CD4-positive, alpha-beta memory T cell (primary cell): Measurements from ENCODE around the gene TMTC4. TPM values are rescaled to one million over a fixed set of nuclear protein-coding genes. Genes with fewer than 3 reads are reported as not detected.
"Not testable (repeated sequence)": the region's sequence is repeated elsewhere in the genome, so short reads cannot be mapped to it uniquely, and the experiment has no call there.

ENCODE experiments used
- CTCF ChIA-PET: fragments of 350-600 bp; sonication (Branson Sonifier 250); formaldehyde crosslinking; loops from one replicate; lab custom pipeline; 2021; ENCODE audit warnings: inconsistent platforms; ENCODE audit not compliant: partially characterized antibody; lab: Charles Lee
- POLR2A ChIA-PET: fragments of 350-600 bp; sonication (Branson Sonifier 250); formaldehyde crosslinking; loops from one replicate; lab custom pipeline; 2021; ENCODE audit not compliant: partially characterized antibody; lab: Charles Lee
- DNase-seq, 5 donors: peaks; one replicate each; pipeline versions ENCODE4 v3.0.0 to v3.0.0-alpha.2; 2020 to 2022; ENCODE audit warnings: mixed read lengths in 1 of 5
- H3K27ac ChIP-seq: one replicate; pipeline ENCODE4 v1.7.0; 2013; ENCODE audit warnings: low read depth, low read length
- H3K27me3 ChIP-seq: 2 replicates; pipeline ENCODE4 v1.7.0; 2013; ENCODE audit warnings: mild to moderate bottlenecking, low read length, moderate library complexity; ENCODE audit not compliant: insufficient read depth
- H3K36me3 ChIP-seq: 2 replicates; pipeline ENCODE4 v1.7.0; 2013; ENCODE audit warnings: mild to moderate bottlenecking, low read length, moderate library complexity; ENCODE audit not compliant: insufficient read depth
- H3K4me1 ChIP-seq: 2 replicates; pipeline ENCODE4 v1.7.0; 2013; ENCODE audit warnings: mild to moderate bottlenecking, low read length, moderate library complexity; ENCODE audit not compliant: insufficient read depth
- H3K4me3 ChIP-seq, 2 donors: one replicate each; pipeline ENCODE4 v1.7.0; 2013; ENCODE audit warnings: low read length in 2 of 2, mild to moderate bottlenecking in 1 of 2
- H3K9me3 ChIP-seq, 2 donors: one replicate each; pipeline ENCODE4 v1.7.0; 2013; ENCODE audit warnings: low read length in 2 of 2, control low read depth in 1 of 2; ENCODE audit not compliant: control insufficient read depth in 1 of 2
- H3K27ac Mint-ChIP-seq, 7 donors: one replicate each; pipeline ENCODE4 v1.8.0; 2020 to 2021; ENCODE audit warnings: mixed read lengths in 7 of 7, mild to moderate bottlenecking in 6 of 7, inconsistent platforms in 3 of 7, moderate library complexity in 3 of 7
- H3K27me3 Mint-ChIP-seq, 2 donors: one replicate each; pipeline ENCODE4 v1.8.0; 2020 to 2021; ENCODE audit warnings: mixed read lengths in 2 of 2
- H3K36me3 Mint-ChIP-seq, 2 donors: one replicate each; pipeline ENCODE4 v1.8.0; 2020 to 2021; ENCODE audit warnings: mixed read lengths in 2 of 2, inconsistent platforms in 1 of 2, mild to moderate bottlenecking in 1 of 2
- H3K4me1 Mint-ChIP-seq, 4 donors: one replicate each; pipeline ENCODE4 v1.8.0; 2020 to 2021; ENCODE audit warnings: mixed read lengths in 4 of 4, mild to moderate bottlenecking in 1 of 4
- H3K4me3 Mint-ChIP-seq, 8 donors: one replicate each; pipeline ENCODE4 v1.8.0; 2020 to 2021; ENCODE audit warnings: mixed read lengths in 8 of 8, mild to moderate bottlenecking in 7 of 8, moderate library complexity in 6 of 8, inconsistent platforms in 3 of 8
- H3K9me3 Mint-ChIP-seq, 8 donors: one replicate each; pipeline ENCODE4 v1.8.0; 2020 to 2021; ENCODE audit warnings: mixed read lengths in 8 of 8, mild to moderate bottlenecking in 5 of 8, inconsistent platforms in 3 of 8, moderate library complexity in 1 of 8
- intact Hi-C: fragments of 100-400 bp; cut with micrococcal nuclease; formaldehyde crosslinking; loops from one replicate; pipeline ENCODE4 v1.15.1; 2023
- polyA plus RNA-seq, 2 donors: library from polyadenylated mRNA; unstranded; fragments of 300-500 nt; fragmentation: Illumina TruSeq; gene quantifications; one replicate each; pipeline ENCODE4 v1.2.3, GENCODE V29; 2021
- total RNA-seq, 2 experiments: library from RNA; stranded (reverse); gene quantifications; one replicate each; pipeline ENCODE4 v1.2.3, GENCODE V29; 2021

The TMTC4 gene
- total and polyA plus RNA-seq, 4 experiments from 2014 or later: 2.8 to 27.7 (median 15.1) TPM

- H3K4me1 Mint-ChIP-seq: peaks cover 0 to 2% (median 0%) of the 10 kb centered on the region in 4 donors
- CTCF ChIA-PET: interaction anchor here (1.6 kb wide), 1 partner anchor 61 kb away, joined by 6 read pairs; no protein-coding TSS in a partner anchor
- no peaks in the 10 kb centered on the region for H3K9me3 ChIP-seq
Measured at GRCh38 chr13:100633461-100633860, 41.1 kb downstream of the TMTC4 start.

DNA sequence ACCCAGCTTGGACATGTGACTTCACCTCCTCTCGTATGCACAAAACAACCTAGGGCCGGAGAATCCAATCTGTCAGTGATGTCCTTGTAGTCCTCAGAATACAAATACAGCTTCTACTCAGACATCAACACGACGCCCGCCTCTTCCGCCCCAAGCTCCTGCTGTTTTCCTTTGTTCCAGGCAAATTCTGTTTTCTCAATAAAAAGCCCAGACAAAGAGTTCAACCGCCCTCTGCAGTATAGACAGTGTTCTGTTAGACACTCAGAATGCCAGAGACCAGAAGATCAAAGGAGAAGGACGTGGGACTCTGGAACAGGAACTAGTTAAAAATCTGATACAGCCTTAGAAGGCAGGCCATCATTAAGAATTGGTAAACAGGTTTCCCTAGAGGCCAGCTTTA lies 44.0 kb downstream of the TMTC4 start:
- CTCF ChIA-PET: interaction anchor here (1.0 to 1.6 kb wide), 3 partner anchors 40 to 58 kb away, joined by 3 to 11 read pairs (median 3); no protein-coding TSS in a partner anchor
- H3K4me1 Mint-ChIP-seq: peaks cover 0 to 2% (median 0%) of the 10 kb centered on the region in 4 donors
- no peaks in the 10 kb centered on the region for H3K27me3 Mint-ChIP-seq
- H3K4me3 ChIP-seq: no peak overlapping the region
- H3K4me3 Mint-ChIP-seq: no peak overlapping the region
- intact Hi-C loops: no loop called here
- no peak overlapping the region for H3K27ac Mint-ChIP-seq
- peaks cover 75 to 76% of the 10 kb centered on the region in 2 donors for H3K36me3 Mint-ChIP-seq
- no peaks in the 10 kb centered on the region for H3K27me3 ChIP-seq
- H3K9me3 Mint-ChIP-seq: no peaks in the 10 kb centered on the region
- POLR2A ChIA-PET: no interaction called here
- no peaks in the 10 kb centered on the region for H3K9me3 ChIP-seq
- H3K4me1 ChIP-seq: no peaks in the 10 kb centered on the region
- no peak for DNase-seq
- no peak overlapping the region for H3K27ac ChIP-seq
- peaks cover 12% of the 10 kb centered on the region for H3K36me3 ChIP-seq

More at GRCh38 chr13:100633461-100633860, 41.1 kb downstream of the TMTC4 start:
- H3K9me3 Mint-ChIP-seq: no peaks in the 10 kb centered on the region
- no peak overlapping the region for H3K27ac ChIP-seq
- H3K27me3 ChIP-seq: no peaks in the 10 kb centered on the region
- no peak overlapping the region for H3K4me3 ChIP-seq
- H3K4me1 ChIP-seq: no peaks in the 10 kb centered on the region
- H3K36me3 ChIP-seq: peaks cover 20% of the 10 kb centered on the region
- POLR2A ChIA-PET: no interaction called here
- H3K27me3 Mint-ChIP-seq: no peaks in the 10 kb centered on the region
- peak overlapping the region in 1 of 7 donors; percentile 31 for H3K27ac Mint-ChIP-seq
- intact Hi-C loops: no loop called here
- no peak overlapping the region for H3K4me3 Mint-ChIP-seq
- DNase-seq: no peak
- peaks cover 64 to 86% of the 10 kb centered on the region in 2 donors for H3K36me3 Mint-ChIP-seq

- peaks cover 6% of the 10 kb centered on the region for H3K36me3 ChIP-seq
- Mint-ChIP-seq H3K4me1 (no peaks in the 10 kb centered on the region), H3K27ac (no peak overlapping the region), H3K27me3 (no peaks in the 10 kb centered on the region), H3K36me3 (peaks cover 65 to 81% of the 10 kb centered on the region in 2 donors), H3K4me3 (no peak overlapping the region), H3K9me3 (no peaks in the 10 kb centered on the region)
- DNase-seq: no peak
- no peaks in the 10 kb centered on the region for H3K4me1 ChIP-seq
- H3K9me3 ChIP-seq: no peaks in the 10 kb centered on the region
- intact Hi-C loops: no loop called here
- POLR2A ChIA-PET: interaction anchor here (0.6 kb wide), 1 partner anchor 1017 kb away, joined by 4 read pairs; no protein-coding TSS in a partner anchor
- no peak overlapping the region for H3K4me3 ChIP-seq
- CTCF ChIA-PET: interaction anchor here (1.0 kb wide), 1 partner anchor 17 kb away, joined by 3 read pairs; no protein-coding TSS in a partner anchor
- no peaks in the 10 kb centered on the region for H3K27me3 ChIP-seq
- no peak overlapping the region for H3K27ac ChIP-seq
Measured at GRCh38 chr13:100627120-100627519, 47.5 kb downstream of the TMTC4 start.

DNA sequence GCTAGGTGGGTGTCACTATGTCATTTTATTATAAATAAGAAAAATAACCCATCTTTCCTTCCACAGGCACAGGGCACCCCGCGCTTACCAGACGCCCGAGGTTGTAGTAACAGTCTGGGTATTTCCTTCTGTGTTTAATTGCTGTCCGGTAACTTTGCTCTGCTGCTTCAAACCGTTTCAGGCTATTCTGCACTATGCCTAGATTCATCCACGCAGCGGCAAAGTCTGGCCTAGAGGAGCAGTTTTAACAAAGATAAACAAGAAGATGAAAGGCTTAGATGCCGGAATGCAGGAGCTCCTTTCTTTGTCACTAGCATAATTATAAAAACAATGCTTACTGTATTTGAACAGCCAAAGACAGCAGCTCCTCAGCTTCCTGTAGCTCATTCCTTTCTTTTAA lies 49.1 kb downstream of the TMTC4 start:
- CTCF ChIA-PET: interaction anchor here (1.6 kb wide), 1 partner anchor 37 kb away, joined by 8 read pairs; the partner anchor contains the start of gene GGACT
- Mint-ChIP-seq H3K4me3 (no peak overlapping the region), H3K27me3 (no peaks in the 10 kb centered on the region), H3K36me3 (peaks cover 61 to 77% of the 10 kb centered on the region in 2 donors), H3K9me3 (peaks cover 0 to 2% (median 0%) of the 10 kb centered on the region in 8 donors), H3K4me1 (peaks cover 0 to under 1% (median 0%) of the 10 kb centered on the region in 4 donors), H3K27ac (no peak overlapping the region)
- intact Hi-C loops: no loop called here
- Histone ChIP-seq H3K4me1 (no peaks in the 10 kb centered on the region), H3K9me3 (no peaks in the 10 kb centered on the region), H3K36me3 (peaks cover 6% of the 10 kb centered on the region), H3K27me3 (no peaks in the 10 kb centered on the region), H3K4me3 (no peak overlapping the region), H3K27ac (no peak overlapping the region)
- POLR2A ChIA-PET: no interaction called here
- no peak for DNase-seq

- no peak overlapping the region for H3K4me3 ChIP-seq
- H3K36me3 ChIP-seq: no peaks in the 10 kb centered on the region
- H3K4me1 ChIP-seq: no peaks in the 10 kb centered on the region
- Mint-ChIP-seq H3K27me3 (no peaks in the 10 kb centered on the region), H3K4me3 (no peak overlapping the region), H3K27ac (no peak overlapping the region), H3K4me1 (peaks cover 5 to 6% (median 5%) of the 10 kb centered on the region in 4 donors), H3K36me3 (peaks cover 26 to 37% of the 10 kb centered on the region in 2 donors), H3K9me3 (peaks cover 0 to 2% (median 0%) of the 10 kb centered on the region in 8 donors)
- H3K9me3 ChIP-seq: no peaks in the 10 kb centered on the region
- no peaks in the 10 kb centered on the region for H3K27me3 ChIP-seq
- H3K27ac ChIP-seq: no peak overlapping the region
- intact Hi-C loops: no loop called here
- CTCF ChIA-PET: interaction anchor here (1.1 kb wide), 1 partner anchor 48 kb away, joined by 3 read pairs; no protein-coding TSS in a partner anchor
- no peak for DNase-seq
- POLR2A ChIA-PET: no interaction called here
Measured at GRCh38 chr13:100620792-100621191, 53.8 kb downstream of the TMTC4 start.

DNA sequence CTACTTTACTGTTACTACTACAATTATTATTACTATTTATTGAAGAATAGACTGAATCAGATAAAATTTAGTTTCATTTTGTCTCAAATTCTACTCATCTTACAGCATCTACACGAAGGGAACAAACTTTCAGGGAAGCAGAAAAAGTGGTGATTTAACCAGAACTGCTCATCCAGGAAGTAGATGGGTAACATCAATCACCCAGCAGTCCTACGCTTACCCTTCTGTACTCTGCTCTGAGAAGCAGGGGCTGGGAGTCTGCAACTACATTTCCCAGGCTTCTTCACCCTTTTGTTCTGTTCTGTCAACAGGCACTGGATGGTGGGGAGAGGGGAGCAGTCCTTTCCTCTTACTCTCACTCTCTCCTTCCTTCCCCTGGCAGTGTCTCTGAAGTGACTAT lies 54.7 kb downstream of the TMTC4 start:
- no peaks in the 10 kb centered on the region for H3K36me3 ChIP-seq
- no peak for DNase-seq
- Mint-ChIP-seq H3K36me3 (peaks cover 18 to 28% of the 10 kb centered on the region in 2 donors), H3K4me1 (peaks cover 5 to 6% (median 5%) of the 10 kb centered on the region in 4 donors), H3K9me3 (peaks cover 0 to 2% (median 0%) of the 10 kb centered on the region in 8 donors), H3K4me3 (peak overlapping the region in 1 of 8 donors; percentile 13), H3K27ac (no peak overlapping the region), H3K27me3 (no peaks in the 10 kb centered on the region)
- no peaks in the 10 kb centered on the region for H3K27me3 ChIP-seq
- CTCF ChIA-PET: interaction anchor here (1.1 kb wide), 1 partner anchor 47 kb away, joined by 3 read pairs; no protein-coding TSS in a partner anchor
- no peaks in the 10 kb centered on the region for H3K9me3 ChIP-seq
- intact Hi-C loops: no loop called here
- POLR2A ChIA-PET: no interaction called here
- no peak overlapping the region for H3K27ac ChIP-seq
- H3K4me1 ChIP-seq: no peaks in the 10 kb centered on the region
- H3K4me3 ChIP-seq: no peak overlapping the region

DNA sequence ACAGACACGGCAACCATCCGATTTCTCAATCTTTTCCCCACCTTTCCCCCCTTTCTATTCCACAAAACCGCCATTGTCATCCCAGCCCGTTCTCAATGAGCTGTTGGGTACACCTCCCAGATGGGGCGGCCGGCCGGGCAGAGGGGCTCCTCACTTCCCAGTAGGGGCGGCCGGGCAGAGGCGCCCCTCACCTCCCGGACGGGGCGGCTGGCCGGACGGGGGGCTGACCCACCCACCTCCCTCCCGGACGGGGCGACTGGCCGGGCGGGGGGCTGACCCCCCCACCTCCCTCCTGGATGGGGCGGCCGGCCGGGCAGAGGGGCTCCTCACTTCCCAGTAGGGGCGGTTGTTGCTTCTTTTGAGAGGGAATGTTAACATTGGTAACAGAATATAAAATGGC lies 55.7 kb downstream of the TMTC4 start:
- not testable (repeated sequence) for DNase-seq

More for the DNA sequence above, 55.7 kb downstream of the TMTC4 start:
- H3K27ac Mint-ChIP-seq, H3K27me3 Mint-ChIP-seq, H3K9me3 ChIP-seq, CTCF ChIA-PET, intact Hi-C loops, H3K27ac ChIP-seq, H3K27me3 ChIP-seq, H3K4me1 Mint-ChIP-seq, H3K4me1 ChIP-seq, H3K4me3 ChIP-seq, H3K36me3 ChIP-seq, POLR2A ChIA-PET, H3K9me3 Mint-ChIP-seq, H3K4me3 Mint-ChIP-seq: not testable (repeated sequence)
- H3K36me3 Mint-ChIP-seq: peaks cover 12 to 21% of the 10 kb centered on the region in 2 donors
